ENCODE results near the gene CACNG7.

DNA sequence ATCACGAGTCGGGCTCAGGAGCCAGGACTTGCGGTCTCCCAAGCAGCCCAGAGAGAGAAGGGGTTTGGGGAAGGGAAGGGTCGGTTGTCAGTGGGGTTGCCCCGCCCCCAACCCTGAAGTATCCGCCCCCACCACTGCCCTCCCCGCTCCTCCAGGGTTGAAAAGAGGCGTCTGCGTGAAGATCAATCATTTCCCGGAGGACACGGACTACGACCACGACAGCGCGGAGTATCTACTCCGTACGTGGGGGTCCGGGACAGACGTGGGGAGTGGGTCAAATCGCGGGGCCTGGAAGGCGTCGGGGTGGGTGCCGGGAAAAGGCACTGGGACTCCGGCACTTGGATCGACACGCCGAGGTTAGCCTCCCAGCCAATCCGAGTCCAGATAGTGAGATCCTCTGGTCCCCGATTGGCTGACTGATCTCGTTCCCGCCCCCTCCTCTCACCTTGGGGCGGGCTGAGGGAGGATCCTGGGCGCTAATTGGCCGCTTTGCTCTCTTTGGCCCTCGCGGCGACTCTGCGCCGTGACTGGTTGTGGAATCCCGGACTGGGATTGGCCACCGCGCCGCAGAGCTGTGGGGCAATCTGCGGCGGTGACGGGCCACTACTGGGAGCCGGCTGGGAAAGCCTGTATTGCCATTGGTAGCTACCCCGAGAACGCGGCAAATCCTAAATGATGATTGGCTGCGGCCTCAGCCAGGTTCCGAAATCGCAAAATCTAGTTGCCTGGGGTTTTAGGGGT lies 69.1 kb downstream of the CACNG7 start:
- TF ChIP-seq, protein P1, sequence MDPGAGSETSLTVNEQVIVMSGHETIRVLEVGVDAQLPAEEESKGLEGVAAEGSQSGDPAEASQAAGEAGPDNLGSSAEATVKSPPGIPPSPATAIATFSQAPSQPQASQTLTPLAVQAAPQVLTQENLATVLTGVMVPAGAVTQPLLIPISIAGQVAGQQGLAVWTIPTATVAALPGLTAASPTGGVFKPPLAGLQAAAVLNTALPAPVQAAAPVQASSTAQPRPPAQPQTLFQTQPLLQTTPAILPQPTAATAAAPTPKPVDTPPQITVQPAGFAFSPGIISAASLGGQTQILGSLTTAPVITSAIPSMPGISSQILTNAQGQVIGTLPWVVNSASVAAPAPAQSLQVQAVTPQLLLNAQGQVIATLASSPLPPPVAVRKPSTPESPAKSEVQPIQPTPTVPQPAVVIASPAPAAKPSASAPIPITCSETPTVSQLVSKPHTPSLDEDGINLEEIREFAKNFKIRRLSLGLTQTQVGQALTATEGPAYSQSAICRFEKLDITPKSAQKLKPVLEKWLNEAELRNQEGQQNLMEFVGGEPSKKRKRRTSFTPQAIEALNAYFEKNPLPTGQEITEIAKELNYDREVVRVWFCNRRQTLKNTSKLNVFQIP (CRISPR knock-in tag; IDR thresholded peaks at IDR 0.05; ENCODE audit: borderline replicate concordance, low read depth), result no peak
- TF ChIP-seq ZNF565 (CRISPR knock-in tag; conservative IDR thresholded peaks at IDR 0.05; ENCODE audit: low read depth) (no peak), ZFP3 (CRISPR knock-in tag; IDR thresholded peaks at IDR 0.05) (no peak), ARNTL (CRISPR knock-in tag; IDR thresholded peaks at IDR 0.05; ENCODE audit: borderline replicate concordance, low read depth) (no peak), ZNF8 (CRISPR knock-in tag; IDR thresholded peaks at IDR 0.05) (no peak), BACH2 (CRISPR knock-in tag; IDR thresholded peaks at IDR 0.05; ENCODE audit: borderline replicate concordance) (no peak), CSRNP3 (CRISPR knock-in tag; IDR thresholded peaks at IDR 0.05) (no peak)
- TF ChIP-seq, protein P2, sequence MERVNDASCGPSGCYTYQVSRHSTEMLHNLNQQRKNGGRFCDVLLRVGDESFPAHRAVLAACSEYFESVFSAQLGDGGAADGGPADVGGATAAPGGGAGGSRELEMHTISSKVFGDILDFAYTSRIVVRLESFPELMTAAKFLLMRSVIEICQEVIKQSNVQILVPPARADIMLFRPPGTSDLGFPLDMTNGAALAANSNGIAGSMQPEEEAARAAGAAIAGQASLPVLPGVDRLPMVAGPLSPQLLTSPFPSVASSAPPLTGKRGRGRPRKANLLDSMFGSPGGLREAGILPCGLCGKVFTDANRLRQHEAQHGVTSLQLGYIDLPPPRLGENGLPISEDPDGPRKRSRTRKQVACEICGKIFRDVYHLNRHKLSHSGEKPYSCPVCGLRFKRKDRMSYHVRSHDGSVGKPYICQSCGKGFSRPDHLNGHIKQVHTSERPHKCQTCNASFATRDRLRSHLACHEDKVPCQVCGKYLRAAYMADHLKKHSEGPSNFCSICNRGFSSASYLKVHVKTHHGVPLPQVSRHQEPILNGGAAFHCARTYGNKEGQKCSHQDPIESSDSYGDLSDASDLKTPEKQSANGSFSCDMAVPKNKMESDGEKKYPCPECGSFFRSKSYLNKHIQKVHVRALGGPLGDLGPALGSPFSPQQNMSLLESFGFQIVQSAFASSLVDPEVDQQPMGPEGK (CRISPR knock-in tag; IDR thresholded peaks at IDR 0.05; ENCODE audit: borderline replicate concordance), result no peak
